HS-5 (cell line): ENCODE results near the gene SIPA1L3.

Experiments used
- DNase-seq: peaks from one replicate; pipeline ENCODE4 v3.0.0-alpha.2; 2012; ENCODE audit warnings: low read depth

The SIPA1L3 gene

GRCh38 chr19:37997911-37998344 is 90.9 kb downstream of the SIPA1L3 start:
- peak; percentile 96 for DNase-seq

- DNase-seq = no peak
Observed at GRCh38 chr19:37998801-37999308, 91.8 kb downstream of the SIPA1L3 start.

- DNase-seq = peak; percentile 98
Observed at GRCh38 chr19:37999309-38000213, 92.6 kb downstream of the SIPA1L3 start.

- no peak for DNase-seq
Observed at GRCh38 chr19:38001158-38001781, 94.3 kb downstream of the SIPA1L3 start.

- peak; percentile 88 for DNase-seq
Observed at GRCh38 chr19:38003438-38004185, 96.6 kb downstream of the SIPA1L3 start.

GRCh38 chr19:38004186-38004520 is 97.1 kb downstream of the SIPA1L3 start:
- no peak for DNase-seq

GRCh38 chr19:38004521-38005223 is 97.7 kb downstream of the SIPA1L3 start:
- peak; percentile 92 for DNase-seq

GRCh38 chr19:38005224-38005614 is 98.2 kb downstream of the SIPA1L3 start:
- no peak for DNase-seq

GRCh38 chr19:38006361-38007045 is 99.5 kb downstream of the SIPA1L3 start:
- DNase-seq = no peak

- DNase-seq = no peak
Observed at GRCh38 chr19:38009650-38010242, 102.7 kb downstream of the SIPA1L3 start.

- no peak for DNase-seq
Observed at GRCh38 chr19:38011426-38011825, 104.4 kb downstream of the SIPA1L3 start.

- no peak for DNase-seq
Observed at GRCh38 chr19:38012290-38012689, 105.3 kb downstream of the SIPA1L3 start.

- no peak for DNase-seq
Observed at GRCh38 chr19:38012944-38013343, 105.9 kb downstream of the SIPA1L3 start.

GRCh38 chr19:38013913-38014580 is 107.0 kb downstream of the SIPA1L3 start:
- DNase-seq = no peak

GRCh38 chr19:38015216-38015615 is 108.2 kb downstream of the SIPA1L3 start:
- no peak for DNase-seq

GRCh38 chr19:38015761-38016160 is 108.8 kb downstream of the SIPA1L3 start:
- DNase-seq = no peak

- DNase-seq = no peak
Observed at GRCh38 chr19:38017401-38018151, 110.6 kb downstream of the SIPA1L3 start.

- DNase-seq = no peak
Observed at GRCh38 chr19:38018694-38019395, 111.8 kb downstream of the SIPA1L3 start.

GRCh38 chr19:38019396-38019724 is 112.4 kb downstream of the SIPA1L3 start:
- no peak for DNase-seq
